WTC11 (cell line): ENCODE data around the gene EEF2. TPM values are rescaled to one million over a fixed set of nuclear protein-coding genes. Genes with fewer than 3 reads are reported as not detected.
"Not testable (repeated sequence)": the region's sequence is repeated elsewhere in the genome, so short reads cannot be mapped to it uniquely, and the experiment has no call there.

Experiments used
- ATAC-seq: fragments of 200-7000 bp; cut with Tn5 transposase; 2 replicates; pipeline ENCODE4 v1.10.0; 2021; ENCODE audit warnings: mild to moderate bottlenecking, moderate library complexity
- CTCF ChIA-PET: fragments of 300-600 bp; sonication (Branson Sonifier 250); formaldehyde crosslinking; loops from one replicate; lab custom pipeline; 2021; ENCODE audit warnings: antibody characterized with exemption; lab: Charles Lee
- POLR2A ChIA-PET: fragments of 350-600 bp; sonication (Branson Sonifier 250); formaldehyde crosslinking; loops from one replicate; lab custom pipeline; 2021; ENCODE audit warnings: antibody characterized with exemption; lab: Charles Lee
- DNase-seq: peaks from one replicate; pipeline ENCODE4 v3.0.0; 2021; ENCODE audit warnings: low spot score
- H3K27ac Mint-ChIP-seq: 2 replicates; pipeline ENCODE4 v1.8.0; 2021; ENCODE audit warnings: mixed read lengths
- H3K27me3 Mint-ChIP-seq: 2 replicates; pipeline ENCODE4 v1.8.0; 2021; ENCODE audit warnings: low read depth, mild to moderate bottlenecking, moderate library complexity, mixed read lengths
- H3K36me3 Mint-ChIP-seq: 2 replicates; pipeline ENCODE4 v1.8.0; 2021; ENCODE audit warnings: mixed read lengths
- H3K4me1 Mint-ChIP-seq: 2 replicates; pipeline ENCODE4 v1.8.0; 2022; ENCODE audit warnings: mixed read lengths
- H3K4me3 Mint-ChIP-seq: 2 replicates; pipeline ENCODE4 v1.8.0; 2021; ENCODE audit warnings: mild to moderate bottlenecking, moderate library complexity, mixed read lengths
- H3K9me3 Mint-ChIP-seq: 2 replicates; pipeline ENCODE4 v1.8.0; 2021; ENCODE audit warnings: mixed read lengths
- ERG ChIP-seq: fragments of 250-450 bp; sonication (Bioruptor Pico); IDR thresholded peaks from 2 replicates; pipeline ENCODE4 v1.8.0; 2021; ENCODE audit warnings: mild to moderate bottlenecking
- ETV6 ChIP-seq: sonication (generic); formaldehyde crosslinking; IDR thresholded peaks from 2 replicates; pipeline ENCODE4 v1.8.1; 2022; ENCODE audit warnings: mild to moderate bottlenecking, missing genetic modification reagents
- FOXJ3 ChIP-seq: sonication (generic); formaldehyde crosslinking; IDR thresholded peaks from 2 replicates; pipeline ENCODE4 v1.9.0; 2021; ENCODE audit warnings: missing genetic modification reagents, mild to moderate bottlenecking, borderline replicate concordance
- PREB ChIP-seq: sonication (generic); formaldehyde crosslinking; IDR thresholded peaks from 2 replicates; pipeline ENCODE4 v1.8.1; 2022; ENCODE audit warnings: mild to moderate bottlenecking, missing genetic modification reagents, moderate library complexity, borderline replicate concordance
- SMAD3 ChIP-seq: sonication (generic); formaldehyde crosslinking; IDR thresholded peaks from 2 replicates; pipeline ENCODE4 v1.8.0; 2022; ENCODE audit warnings: missing genetic modification reagents, mild to moderate bottlenecking, borderline replicate concordance
- STAT6 ChIP-seq: sonication (generic); formaldehyde crosslinking; conservative IDR thresholded peaks from 2 replicates; pipeline ENCODE4 v1.8.1; 2023; ENCODE audit warnings: mild to moderate bottlenecking, low read depth, missing genetic modification reagents, moderate library complexity
- USF1 ChIP-seq: sonication (generic); formaldehyde crosslinking; IDR thresholded peaks from 2 replicates; pipeline ENCODE4 v1.8.0; 2022; ENCODE audit warnings: mild to moderate bottlenecking, missing genetic modification reagents
- ZBTB21 ChIP-seq: sonication (generic); formaldehyde crosslinking; IDR thresholded peaks from 2 replicates; pipeline ENCODE4 v1.8.1; 2023; ENCODE audit warnings: mild to moderate bottlenecking, missing genetic modification reagents, borderline replicate concordance
- ZNF263 ChIP-seq: sonication (generic); formaldehyde crosslinking; IDR thresholded peaks from 2 replicates; pipeline ENCODE4 v1.8.1; 2022; ENCODE audit warnings: low read depth, mild to moderate bottlenecking, moderate library complexity, missing genetic modification reagents
- total RNA-seq: library from RNA; stranded (reverse); gene quantifications from 3 replicates; pipeline ENCODE4 v1.2.3, GENCODE V29; 2021

Gene EEF2
- total RNA-seq, 1 experiment from 2014 or later = 3,572 TPM

GRCh38 chr19:3954107-3954506, 31.2 kb downstream of the EEF2 start (continued):
- no peak for TF ChIP-seq ERG (CRISPR knock-in tag)
- no peak for TF ChIP-seq SMAD3 (CRISPR knock-in tag)
- TF ChIP-seq ZBTB21 = no peak
- TF ChIP-seq FOXJ3 = no peak

GRCh38 chr19:3952755-3953276, 32.4 kb downstream of the EEF2 start:
- POLR2A ChIA-PET = interaction anchor here (1.3 kb wide), 1 partner anchor 20 kb away, joined by 5 read pairs; the partner anchor contains the start of gene NMRK2
- H3K9me3 Mint-ChIP-seq, H3K27ac Mint-ChIP-seq, H3K36me3 Mint-ChIP-seq, H3K4me1 Mint-ChIP-seq, DNase-seq, H3K4me3 Mint-ChIP-seq, H3K27me3 Mint-ChIP-seq, ATAC-seq: not testable (repeated sequence)
- CTCF ChIA-PET = interaction anchor here (0.6 kb wide), 1 partner anchor 12 kb away, joined by 3 read pairs; no protein-coding TSS in a partner anchor

- H3K9me3 Mint-ChIP-seq = no peaks in the 10 kb centered on the region
- ATAC-seq (peak; percentile 40), DNase-seq (no peak)
- ChIA-PET CTCF (interaction anchor here (1.5 to 2.0 kb wide), 2 partner anchors 37 to 70 kb away, joined by 4 to 9 read pairs; no protein-coding TSS in a partner anchor), POLR2A (interaction anchor here (0.6 to 2.7 kb wide), 2 partner anchors 17 to 69 kb away, joined by 3 to 11 read pairs; no protein-coding TSS in a partner anchor)
- H3K4me3 Mint-ChIP-seq = no peak overlapping the region
- H3K36me3 Mint-ChIP-seq = no peaks in the 10 kb centered on the region
- no peaks in the 10 kb centered on the region for H3K27me3 Mint-ChIP-seq
- TF ChIP-seq ZNF263 (CRISPR knock-in tag) (peak; percentile 50; the same call in 1 of the 2 replicates), STAT6 (CRISPR knock-in tag) (no peak), USF1 (CRISPR knock-in tag) (no peak), ETV6 (CRISPR knock-in tag) (no peak), PREB (no peak)
- H3K27ac Mint-ChIP-seq = no peak overlapping the region
- peaks cover 8% of the 10 kb centered on the region for H3K4me1 Mint-ChIP-seq
These were observed 34.1 kb downstream of the EEF2 start for GRCh38 chr19:3950871-3951861.
